Stimulated activated CD8-positive, alpha-beta memory T cell treated with anti-CD3 and anti-CD28 coated beads, Interleukin-4, amount 100 ng/mL, for 24 hours (primary cell): ENCODE measurements around the gene UBE2S.
A peak's percentile ranks its signal among the peaks of the same experiment; 100 is the strongest.
"Not testable (repeated sequence)": the region's sequence is repeated elsewhere in the genome, so short reads cannot be mapped to it uniquely, and the experiment has no call there.

ENCODE experiments used
- DNase-seq: peaks from one replicate; pipeline ENCODE4 v3.0.0-alpha.2; 2020; ENCODE audit warnings: low read depth

Gene UBE2S

GRCh38 chr19:55406091-55406825, 1.3 kb downstream of the UBE2S start:
- DNase-seq: no peak

GRCh38 chr19:55405638-55406037, 1.9 kb downstream of the UBE2S start:
- no peak for DNase-seq

GRCh38 chr19:55402509-55402908, 5.1 kb downstream of the UBE2S start:
- no peak for DNase-seq

- not testable (repeated sequence) for DNase-seq
Observed at GRCh38 chr19:55401390-55401789, 6.2 kb downstream of the UBE2S start.

GRCh38 chr19:55400281-55401087, 7.1 kb downstream of the UBE2S start:
- no peak for DNase-seq

GRCh38 chr19:55398200-55398925, 9.2 kb downstream of the UBE2S start:
- no peak for DNase-seq

- DNase-seq: no peak
Observed at GRCh38 chr19:55392820-55393761, 14.5 kb downstream of the UBE2S start.

GRCh38 chr19:55391702-55392615, 15.6 kb downstream of the UBE2S start:
- no peak for DNase-seq

GRCh38 chr19:55391191-55391670, 16.4 kb downstream of the UBE2S start:
- DNase-seq: no peak

- no peak for DNase-seq
Observed at GRCh38 chr19:55390461-55390880, 17.1 kb downstream of the UBE2S start.

GRCh38 chr19:55389386-55390317, 17.9 kb downstream of the UBE2S start:
- DNase-seq: no peak

- DNase-seq: no peak
Observed at GRCh38 chr19:55387736-55388497, 19.7 kb downstream of the UBE2S start.

- DNase-seq: peak; percentile 10
Observed at GRCh38 chr19:55386493-55386971, 21.1 kb downstream of the UBE2S start.

- DNase-seq: peak; percentile 94
Observed at GRCh38 chr19:55385724-55386492, 21.7 kb downstream of the UBE2S start, which contains the start of gene RPL28. Gene RPL28 (plus strand): TSS chr19:55385932. CDS start chr19:55386358, 426 bp downstream.

GRCh38 chr19:55384920-55385723, 22.5 kb downstream of the UBE2S start:
- DNase-seq: peak; percentile 95

- peak; percentile 19 for DNase-seq
Observed at GRCh38 chr19:55384131-55384919, 23.3 kb downstream of the UBE2S start, which contains the start of gene TMEM238. Gene TMEM238 (minus strand): TSS chr19:55384292. CDS start chr19:55384259, 33 bp downstream.
